HG03442 (cell line): ENCODE results near the gene KCTD4.
"Not testable (repeated sequence)": the region's sequence is repeated elsewhere in the genome, so short reads cannot be mapped to it uniquely, and the experiment has no call there.

ENCODE experiments used
- ATAC-seq: cut with Tn5 transposase; IDR thresholded peaks from one replicate; pipeline ENCODE4 v1.9.1; 2021; ENCODE audit warnings: mild to moderate bottlenecking, moderate library complexity; ENCODE audit not compliant: unreplicated experiment

The KCTD4 gene

DNA sequence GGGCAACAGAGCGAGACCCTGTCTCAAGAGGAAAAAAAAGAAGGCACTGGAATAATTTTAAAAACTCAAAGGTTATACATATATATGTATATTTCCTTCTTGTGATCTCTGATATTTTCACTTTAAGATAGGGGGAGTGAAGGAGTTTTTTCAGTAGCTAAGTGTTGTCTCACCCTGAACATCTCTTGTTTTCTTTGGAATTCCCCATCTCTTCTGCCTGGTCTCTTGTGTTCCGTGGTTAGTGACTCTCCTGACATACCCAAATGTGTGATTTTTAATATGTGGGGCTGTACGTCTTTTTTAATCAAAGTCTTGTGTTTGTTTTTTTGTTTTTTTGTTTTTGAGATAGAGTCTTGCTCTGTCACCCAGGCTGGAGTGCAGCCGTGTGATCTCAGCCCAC lies 15.3 kb upstream of the KCTD4 start:
- ATAC-seq, result no peak

DNA sequence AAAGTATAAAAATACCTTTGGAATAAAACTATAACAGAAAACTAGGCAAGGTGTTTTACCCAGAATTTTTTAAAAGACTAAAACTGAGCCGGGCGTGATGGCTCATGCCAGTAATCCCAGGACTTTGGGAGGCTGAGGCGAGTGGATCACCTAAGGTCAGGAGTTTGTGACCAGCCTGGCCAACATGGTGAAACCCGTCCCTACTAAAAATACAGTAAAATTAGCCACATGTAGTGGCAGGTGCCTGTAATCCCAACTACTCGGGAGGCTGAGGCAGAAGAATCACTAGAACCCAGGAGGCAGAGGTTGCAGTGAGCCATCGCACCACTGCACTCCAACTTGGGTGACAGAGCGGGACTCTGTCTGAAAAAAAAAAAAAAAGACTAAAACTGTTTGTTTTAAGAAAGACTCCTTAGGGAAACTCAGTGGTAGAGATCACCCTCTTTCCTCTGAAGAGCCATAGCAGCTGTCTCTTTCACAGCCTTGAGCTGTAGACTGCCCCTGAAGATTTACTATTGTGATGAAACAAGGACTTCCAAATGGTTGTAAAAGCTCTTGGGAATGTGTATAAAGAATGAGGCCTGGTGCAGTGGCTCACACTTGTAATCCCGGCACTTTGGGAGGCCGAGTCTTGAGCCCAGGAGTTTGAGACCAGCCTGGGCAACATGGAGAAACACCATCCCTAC lies 14.7 kb upstream of the KCTD4 start:
- no peak for ATAC-seq

DNA sequence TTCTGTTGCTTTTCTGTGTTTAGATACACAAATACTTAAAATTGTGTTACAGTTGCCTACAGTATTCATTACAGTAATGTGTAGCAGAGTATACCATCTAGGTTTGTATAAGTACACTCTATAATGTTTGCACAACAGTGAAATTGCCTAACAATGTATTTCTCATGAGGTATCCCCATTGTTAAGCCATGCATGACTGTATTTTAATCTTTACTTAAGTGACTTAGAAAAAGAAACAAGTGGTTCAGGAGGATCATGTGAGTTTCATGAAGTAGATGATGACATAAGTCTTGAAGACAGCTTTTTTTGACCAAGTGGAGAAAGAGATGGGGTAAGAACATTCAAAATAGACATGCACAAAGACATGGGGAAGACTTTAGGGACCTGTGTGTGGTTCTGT lies 8.4 kb upstream of the KCTD4 start:
- ATAC-seq, result no peak

DNA sequence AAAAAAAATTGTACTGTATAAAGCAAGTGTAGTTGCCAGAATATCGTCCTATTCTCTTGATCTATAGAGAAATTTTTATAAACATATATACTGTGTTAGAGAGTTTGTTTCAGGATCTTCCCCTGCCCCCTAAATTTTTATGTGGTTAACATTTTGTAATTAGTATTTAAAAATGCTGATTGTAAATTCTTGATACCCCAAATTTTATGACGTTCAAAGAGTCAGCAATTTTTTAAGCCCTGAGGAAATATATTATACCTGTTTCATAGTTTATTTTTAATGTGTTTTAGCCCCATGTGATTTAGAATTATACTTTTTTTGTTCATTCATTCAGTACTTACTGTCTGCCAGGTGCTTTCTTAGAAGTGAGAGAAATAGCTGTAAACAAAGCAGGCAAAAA lies 7.3 kb upstream of the KCTD4 start:
- no peak for ATAC-seq

DNA sequence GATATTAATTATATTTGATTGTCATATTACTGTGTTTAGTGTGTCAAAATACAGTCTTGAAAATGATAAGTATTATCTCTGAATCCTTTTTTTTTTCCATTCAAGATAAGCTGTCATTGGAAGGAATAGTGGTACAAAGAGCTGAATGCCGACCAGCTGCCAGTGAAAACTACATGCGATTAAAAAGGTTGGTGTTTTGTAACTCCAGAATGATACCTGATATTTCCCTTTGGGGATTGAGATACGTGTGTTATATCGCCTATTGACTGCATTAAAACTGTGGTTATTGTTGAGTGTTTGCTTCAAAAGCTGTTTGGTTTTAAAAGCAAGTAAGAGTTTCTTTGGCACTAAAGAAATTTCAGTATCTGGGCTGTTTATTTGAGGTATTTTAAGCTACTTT lies 6.5 kb upstream of the KCTD4 start:
- no peak for ATAC-seq

DNA sequence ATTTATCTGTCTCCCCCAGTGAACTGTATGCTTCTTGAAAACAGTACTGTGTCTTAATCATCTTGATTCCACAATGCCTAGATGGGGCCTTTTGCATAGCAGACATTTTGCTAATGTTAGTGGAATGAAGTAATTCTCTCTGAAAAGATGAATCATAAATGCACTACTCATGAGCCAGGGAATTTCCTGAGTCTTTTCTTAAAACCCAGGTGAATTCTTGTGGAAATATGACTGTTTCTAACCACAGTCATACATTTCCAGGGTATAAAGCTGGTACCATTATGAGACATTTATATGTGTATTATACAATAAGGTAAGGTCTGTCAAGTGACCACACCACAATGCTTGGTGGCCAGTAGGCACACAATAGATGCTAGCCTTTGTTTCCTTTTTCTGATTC lies 5.5 kb upstream of the KCTD4 start:
- peak; percentile 45 for ATAC-seq

DNA sequence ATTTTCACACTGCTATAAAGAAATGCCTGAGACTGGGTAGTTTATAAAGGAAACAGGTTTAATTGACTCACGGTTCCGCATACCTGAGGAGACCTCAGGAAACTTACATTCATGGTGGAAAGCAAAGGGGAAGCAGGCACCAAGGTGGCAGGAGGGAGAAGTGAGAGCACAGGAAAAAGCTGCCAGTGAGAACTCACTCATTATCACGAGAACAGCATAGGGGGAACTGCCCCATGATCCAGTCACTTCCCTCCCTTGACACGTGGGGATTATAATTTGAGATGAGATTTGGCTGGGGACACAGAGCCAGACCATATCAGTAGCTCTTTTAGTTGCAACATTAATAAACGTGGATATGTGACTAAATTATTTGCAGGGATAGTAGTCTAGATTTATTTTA lies 4.3 kb upstream of the KCTD4 start:
- no peak for ATAC-seq

DNA sequence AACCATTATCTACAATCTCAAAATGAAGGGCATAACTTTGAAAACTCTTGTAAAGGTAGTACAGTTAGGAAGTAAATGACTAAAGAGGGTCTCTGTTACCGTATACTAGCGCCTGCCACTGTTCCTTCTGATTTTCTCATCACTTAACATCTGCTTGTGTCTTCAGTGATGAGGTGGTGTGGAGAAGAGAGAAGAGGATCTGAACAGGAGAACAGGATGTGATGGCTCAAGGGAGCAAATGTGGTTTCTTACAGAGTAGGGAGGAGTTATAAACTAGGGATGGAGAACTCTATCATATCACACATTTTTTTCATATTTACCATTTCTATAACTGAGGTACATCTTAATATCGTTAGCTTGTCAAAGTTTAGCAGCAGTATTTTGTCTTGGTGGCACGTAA lies 1.1 kb downstream of the KCTD4 start:
- no peak for ATAC-seq

DNA sequence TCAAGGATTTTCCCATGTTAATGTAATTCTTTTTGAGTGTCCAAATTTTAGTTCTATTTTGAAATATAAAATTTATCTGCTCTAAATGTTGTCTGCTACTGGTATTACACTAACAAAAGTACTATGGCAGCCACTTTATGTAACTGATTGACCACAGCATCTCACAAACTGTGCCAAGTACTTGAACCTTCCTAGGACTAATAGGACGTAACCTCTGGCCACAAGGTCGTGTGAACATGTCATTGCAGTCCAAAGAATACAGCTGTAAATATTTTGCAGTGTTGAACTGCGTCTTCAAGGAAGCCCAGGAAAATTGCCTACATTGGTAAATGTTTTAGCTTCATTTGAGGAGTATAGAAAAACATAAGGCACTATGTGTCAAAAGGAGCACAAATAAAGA lies 1.9 kb downstream of the KCTD4 start:
- ATAC-seq, result no peak

DNA sequence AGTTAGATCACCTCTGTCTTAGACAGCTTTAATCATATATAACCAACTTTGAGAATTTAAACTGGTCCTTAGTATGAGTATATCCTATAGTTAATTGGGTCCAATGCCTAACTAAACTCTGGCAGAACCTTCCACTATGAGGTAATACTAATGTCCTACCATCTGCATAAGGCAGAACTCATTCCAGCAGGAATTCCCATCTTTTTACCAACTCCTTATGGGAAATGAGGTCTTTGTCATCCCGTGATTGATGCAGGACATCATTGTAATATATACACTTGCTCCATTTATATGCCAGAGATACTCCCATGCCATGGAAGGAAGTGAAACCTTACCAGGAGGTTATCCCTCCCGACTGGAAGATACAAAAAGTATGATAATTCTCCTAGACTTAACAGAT lies 2.8 kb downstream of the KCTD4 start:
- ATAC-seq, result no peak

DNA sequence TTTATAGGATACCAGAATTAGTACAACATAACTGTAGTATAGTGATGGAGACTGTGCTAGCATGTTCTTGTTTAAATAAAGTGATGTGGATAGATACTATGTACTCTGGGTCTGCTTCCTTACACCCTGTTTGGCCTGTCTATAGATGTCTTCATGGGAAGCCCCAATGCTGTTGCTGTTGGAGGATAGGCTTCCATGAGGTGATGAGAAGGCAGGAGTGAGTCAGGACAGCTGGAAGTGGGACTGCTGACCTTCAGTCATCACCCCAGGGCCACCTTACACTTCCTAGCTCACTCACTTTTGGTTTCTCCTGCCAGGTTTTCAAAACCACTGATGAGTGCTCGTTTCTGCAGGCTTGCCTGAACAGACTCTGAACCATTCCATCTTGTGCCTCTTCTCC lies 4.2 kb downstream of the KCTD4 start:
- peak; percentile 59 for ATAC-seq

DNA sequence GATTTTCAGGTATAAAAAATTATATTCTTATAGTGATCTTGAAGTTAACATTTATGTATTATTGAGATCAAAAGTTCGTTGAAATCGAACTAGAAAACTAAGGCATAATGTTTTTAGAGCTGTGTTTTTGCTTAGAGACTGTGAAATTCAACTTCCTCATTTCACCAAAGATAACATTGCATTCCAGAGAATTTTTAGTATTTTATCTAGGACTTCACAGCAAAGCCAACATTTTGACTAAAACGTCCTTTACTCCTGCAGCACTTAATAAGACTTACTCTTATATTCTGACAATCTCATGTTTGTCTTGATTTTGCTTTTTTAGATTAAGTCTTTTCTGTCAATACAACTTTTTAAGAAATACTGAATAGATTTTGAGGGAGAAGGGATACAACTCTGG lies 4.7 kb downstream of the KCTD4 start:
- ATAC-seq, result no peak

DNA sequence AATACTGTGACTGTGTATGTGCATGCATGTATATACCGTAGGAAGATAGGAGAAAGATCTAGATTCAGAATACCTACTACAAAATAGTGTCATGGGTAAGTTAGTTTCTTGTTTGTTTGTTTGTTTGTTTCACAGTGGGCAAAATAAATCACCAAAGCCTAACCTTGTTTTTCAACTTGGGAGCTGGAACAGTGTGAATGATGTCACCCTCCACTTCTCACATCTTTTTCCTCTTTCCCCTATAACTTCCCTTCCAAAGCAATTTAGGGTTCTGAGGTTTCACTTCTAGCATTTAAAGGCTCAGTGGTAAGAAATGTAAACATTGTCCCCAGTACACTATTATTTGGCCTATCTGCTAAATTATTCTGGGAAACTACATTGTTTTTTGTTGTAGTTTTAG lies 5.4 kb downstream of the KCTD4 start:
- no peak for ATAC-seq

DNA sequence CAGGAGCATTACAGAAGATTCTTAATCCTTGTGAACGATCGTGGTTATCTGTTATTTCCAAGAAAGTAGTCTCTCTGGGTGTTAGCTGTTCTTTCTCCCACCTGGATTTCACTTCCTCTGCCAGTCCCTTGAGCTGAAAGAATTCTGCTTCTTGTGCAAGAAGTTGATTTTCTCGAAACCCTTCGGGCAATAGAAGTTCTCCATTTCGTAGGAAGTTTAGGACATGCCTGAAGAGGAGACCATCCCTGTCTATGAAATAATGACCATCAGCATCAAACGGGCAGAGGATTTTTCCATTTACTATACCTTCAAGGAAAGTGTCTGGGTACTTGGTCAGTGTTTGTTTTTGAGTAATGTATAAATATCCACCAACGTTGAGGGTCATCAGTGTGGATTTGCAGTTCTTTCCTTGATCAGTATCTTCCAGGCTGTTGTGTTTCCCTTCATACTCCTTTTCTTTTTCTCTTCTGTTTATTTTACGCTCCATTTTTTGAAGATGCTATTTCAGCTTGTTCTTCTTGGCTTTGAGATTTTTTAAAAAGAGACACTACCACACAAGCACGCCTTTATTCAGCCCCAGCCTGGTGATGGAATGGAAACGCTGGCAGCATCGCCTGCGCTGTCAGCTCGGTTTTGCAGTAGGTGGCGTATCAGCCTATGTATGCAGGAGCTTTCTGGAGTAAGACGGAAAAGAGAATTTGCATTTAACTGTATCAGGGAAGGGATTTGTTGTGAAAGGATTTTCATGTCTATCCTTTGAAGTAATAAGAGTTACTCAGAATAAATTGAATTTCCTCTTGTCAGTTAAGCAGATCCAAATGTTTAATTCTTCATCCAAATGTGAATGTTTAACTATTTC lies 6.5 kb downstream of the KCTD4 start:
- no peak for ATAC-seq

DNA sequence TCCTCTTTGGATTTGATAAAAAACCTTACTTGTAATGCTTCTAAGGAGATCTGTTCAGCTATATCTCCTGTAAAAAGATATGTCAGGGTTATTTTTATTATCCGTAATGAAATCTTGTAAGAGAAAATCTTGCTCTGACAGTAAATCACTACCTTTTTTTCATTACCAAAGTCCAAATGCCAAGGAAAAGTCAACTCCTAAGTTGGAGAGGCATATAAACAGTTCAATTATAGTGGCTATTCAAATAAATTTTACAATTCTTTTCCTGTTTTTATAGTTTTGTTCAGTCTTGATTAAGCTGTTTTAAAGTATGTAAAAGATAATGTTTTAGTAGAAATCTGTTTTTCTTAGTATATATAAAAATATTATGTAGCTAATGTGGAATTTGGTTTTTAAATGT lies 9.0 kb downstream of the KCTD4 start:
- no peak for ATAC-seq

DNA sequence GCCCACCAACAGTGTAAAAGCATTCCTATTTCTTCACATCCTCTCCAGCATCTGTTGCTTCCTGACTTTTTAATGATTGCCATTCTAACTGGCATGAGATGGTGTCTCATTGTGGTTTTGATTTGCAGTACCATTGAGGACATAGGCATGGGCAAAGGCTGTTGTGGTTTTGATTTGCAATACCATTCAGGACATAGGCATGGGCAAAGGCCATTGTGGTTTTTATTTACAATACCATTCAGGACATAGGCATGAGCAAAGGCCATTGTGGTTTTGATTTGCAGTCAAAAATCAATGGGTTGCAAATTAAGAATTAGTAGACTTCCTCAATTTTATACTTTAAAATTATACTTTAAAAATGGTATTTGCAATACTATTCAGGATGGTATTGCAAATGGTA lies 11.3 kb downstream of the KCTD4 start:
- ATAC-seq, result not testable (repeated sequence)

DNA sequence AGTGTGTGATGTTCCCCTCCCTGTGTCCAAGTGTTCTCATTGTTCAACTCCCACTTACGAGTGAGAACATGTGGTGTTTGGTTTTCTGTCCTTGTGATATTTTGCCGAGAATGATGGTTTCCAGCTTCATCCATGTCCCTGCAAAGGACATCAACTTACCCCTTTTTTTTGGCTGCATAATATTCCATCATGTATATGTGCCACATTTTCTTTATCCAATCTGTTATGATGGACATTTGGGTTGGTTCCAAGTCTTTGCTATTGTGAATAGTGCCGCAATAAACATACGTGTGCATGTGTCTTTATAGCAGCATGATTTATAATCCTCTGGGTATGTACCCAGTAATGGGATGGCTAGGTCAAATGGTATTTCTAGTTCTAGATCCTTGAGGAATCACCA lies 11.8 kb downstream of the KCTD4 start:
- not testable (repeated sequence) for ATAC-seq

DNA sequence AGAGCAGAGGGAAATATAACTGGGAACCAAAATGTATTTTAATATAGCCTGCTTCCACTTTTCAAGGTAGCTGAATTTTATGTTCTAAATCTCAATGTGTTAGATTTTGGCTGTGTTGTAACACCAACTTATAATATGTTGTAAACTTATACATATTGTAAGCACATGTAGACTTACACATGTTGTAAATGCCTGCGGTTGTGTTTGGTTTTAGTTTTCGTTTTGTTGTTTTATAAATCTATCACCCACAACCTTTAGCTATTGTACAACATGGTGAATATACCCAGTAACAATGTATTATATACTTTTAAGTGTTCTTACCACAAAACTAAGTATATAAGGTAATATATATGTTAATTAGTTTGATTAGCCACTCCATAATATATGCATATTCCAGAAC lies 15.6 kb downstream of the KCTD4 start:
- ATAC-seq, result no peak

DNA sequence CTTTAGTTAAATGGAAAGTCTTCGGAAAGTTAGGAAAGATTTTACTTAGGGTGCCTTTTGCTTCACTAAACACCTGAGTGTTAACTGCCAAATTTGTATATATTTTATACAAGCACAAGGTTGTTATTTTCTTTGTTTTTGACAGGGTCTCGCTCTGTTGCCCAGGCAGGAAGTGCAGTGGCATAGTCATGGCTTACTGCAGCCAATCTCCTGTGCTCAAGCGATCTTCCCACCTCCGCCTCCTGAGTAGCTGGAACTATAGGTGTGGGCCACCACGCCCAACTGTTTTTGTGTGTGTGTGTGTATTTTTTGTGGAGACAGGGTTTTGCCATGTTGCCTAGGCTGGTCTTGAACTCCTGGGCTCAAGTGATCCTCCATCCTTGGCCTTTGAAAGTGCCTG lies 16.2 kb downstream of the KCTD4 start:
- no peak for ATAC-seq

DNA sequence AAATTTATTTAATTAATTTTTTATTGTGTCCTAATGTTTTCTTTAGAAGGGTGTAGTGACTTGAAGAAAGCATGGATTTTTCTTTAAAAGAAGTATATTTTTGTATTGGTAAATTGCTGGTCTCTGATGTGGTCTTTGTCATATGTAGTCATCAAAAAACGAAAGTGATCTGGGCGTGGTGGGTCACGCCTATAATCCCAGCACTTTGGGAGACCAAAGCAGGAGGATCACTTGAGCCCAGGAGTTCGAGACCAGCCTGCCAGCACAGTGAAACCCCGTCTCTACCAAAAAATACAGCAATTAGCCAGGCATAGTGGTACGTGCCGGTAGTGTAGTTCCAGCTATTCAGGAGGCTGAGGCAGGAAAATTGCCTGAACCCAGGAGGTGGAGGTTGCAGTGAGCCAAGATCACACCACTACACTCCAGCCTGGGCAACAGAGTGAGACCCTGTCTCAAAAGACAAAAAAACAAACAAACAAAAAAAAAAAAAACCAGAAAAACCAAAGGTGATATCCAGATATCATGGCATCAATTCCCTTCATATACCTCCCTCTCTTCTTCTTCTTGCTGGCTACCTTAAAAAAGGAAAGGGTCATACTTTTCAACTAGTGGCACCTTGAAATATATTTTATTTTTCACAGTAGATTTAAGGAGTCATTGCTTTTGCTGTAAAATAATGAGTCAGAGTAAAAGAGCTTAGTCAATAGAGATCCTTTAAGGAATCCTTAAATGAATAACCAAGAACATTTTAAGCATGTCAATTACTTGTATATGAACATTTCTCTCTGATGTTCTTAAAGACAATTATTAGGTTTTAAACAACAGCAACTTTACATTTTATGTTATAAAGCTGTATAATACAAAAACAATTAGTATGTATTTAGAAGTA lies 19.9 kb downstream of the KCTD4 start:
- ATAC-seq, result no peak

DNA sequence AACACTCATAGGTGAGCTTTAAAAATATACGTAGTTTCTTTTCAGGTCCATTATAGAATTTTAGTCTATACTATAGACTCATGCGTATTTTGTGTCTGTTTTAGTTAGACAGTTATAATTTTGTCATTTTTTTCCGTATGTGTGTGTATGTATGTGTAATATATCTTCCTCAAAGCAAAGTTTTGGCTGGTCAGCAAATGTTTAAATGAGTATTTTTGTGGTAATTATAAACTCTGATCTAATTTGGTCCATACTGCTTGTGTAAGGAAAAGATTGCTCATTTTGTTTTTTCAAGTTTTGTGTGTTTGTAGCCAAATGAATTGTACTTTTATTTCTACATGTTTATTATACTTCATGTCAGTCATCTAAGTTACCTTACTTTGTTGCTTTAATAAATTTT lies 20.5 kb downstream of the KCTD4 start:
- no peak for ATAC-seq

DNA sequence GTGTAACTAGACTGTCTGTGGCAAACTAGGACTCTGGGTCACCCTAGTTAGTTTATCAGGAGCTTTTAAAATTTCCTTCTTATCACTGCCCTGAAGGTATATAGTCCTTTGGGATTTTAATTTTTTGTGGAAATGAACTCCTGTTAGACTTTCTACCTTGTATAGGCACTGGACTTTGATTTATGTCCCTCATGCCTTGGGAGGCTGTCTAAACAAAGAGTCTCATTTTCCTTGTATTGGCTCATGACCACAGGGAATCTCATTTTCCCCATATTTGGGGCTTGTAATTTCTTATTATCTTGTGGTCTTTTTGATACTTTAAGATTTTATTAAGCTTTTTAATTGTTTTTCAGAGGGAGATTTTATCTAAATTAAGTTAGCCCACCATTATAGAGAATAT lies 21.4 kb downstream of the KCTD4 start:
- no peak for ATAC-seq
